ENCODE results near the gene DDAH1.

DNA sequence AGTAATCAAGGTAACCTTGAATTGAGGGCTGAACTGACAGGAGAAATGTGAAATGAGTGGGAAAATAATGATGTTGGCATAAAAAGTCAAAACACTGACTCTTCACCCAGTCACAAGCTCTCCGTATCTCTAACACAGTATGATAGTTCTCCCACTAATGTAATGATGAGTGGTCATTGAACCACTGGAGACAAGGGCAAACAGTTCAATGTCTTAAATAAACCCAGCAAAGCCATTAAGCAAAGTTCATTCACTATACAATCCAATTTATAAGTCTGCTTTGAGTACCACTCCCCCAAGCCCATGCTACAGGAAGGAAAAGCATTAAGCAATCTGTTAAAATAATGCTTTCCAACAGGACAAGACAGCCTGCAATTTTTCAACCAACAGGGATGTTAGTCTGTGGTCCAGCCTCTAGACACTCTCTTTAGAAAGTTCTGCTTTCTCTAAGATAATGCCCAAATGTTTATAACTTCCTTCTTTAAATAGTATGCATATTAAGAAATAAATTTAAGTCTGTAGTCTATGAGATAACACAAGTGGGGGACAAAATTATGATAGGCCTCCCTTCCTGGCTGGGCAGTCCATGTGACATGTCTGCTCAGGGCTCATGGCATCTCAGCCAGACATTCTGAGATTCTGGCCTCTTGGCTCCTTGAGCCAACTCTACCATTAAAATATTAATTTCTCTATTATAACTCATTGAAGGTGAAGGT lies 25.5 kb upstream of the DDAH1 start:
- TF ChIP-seq, protein P1, sequence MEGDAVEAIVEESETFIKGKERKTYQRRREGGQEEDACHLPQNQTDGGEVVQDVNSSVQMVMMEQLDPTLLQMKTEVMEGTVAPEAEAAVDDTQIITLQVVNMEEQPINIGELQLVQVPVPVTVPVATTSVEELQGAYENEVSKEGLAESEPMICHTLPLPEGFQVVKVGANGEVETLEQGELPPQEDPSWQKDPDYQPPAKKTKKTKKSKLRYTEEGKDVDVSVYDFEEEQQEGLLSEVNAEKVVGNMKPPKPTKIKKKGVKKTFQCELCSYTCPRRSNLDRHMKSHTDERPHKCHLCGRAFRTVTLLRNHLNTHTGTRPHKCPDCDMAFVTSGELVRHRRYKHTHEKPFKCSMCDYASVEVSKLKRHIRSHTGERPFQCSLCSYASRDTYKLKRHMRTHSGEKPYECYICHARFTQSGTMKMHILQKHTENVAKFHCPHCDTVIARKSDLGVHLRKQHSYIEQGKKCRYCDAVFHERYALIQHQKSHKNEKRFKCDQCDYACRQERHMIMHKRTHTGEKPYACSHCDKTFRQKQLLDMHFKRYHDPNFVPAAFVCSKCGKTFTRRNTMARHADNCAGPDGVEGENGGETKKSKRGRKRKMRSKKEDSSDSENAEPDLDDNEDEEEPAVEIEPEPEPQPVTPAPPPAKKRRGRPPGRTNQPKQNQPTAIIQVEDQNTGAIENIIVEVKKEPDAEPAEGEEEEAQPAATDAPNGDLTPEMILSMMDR (IDR thresholded peaks at IDR 0.05), result no peak
- no peak for TF ChIP-seq POLR2A (IDR thresholded peaks at IDR 0.05)

Data from heart left ventricle (tissue), 13 donors.